OCI-LY1 (cell line): ENCODE results near the gene LIPH.

Experiments used
- CTCF ChIP-seq: fragments of 200-600 bp; sonication (generic), shearing (Covaris generic); IDR thresholded peaks from 2 replicates; pipeline ENCODE4 v1.5.1; 2017; ENCODE audit warnings: mild to moderate bottlenecking, antibody characterized with exemption, low read length, moderate library complexity, mixed read lengths
- EZH2 ChIP-seq: fragments of 200-600 bp; sonication (generic), shearing (Covaris generic); IDR thresholded peaks from 2 replicates; pipeline ENCODE4 v1.8.0; 2017; ENCODE audit warnings: borderline replicate concordance, mixed run types, mild to moderate bottlenecking, antibody characterized with exemption, low read length, moderate library complexity, mixed read lengths

- peak; percentile 57 for TF ChIP-seq CTCF
- TF ChIP-seq EZH2: no peak
Measured at GRCh38 chr3:185460719-185461350, 91.6 kb downstream of the LIPH start.
